Spinal cord (tissue), 10 donors: ENCODE measurements around the gene KCNJ10. TPM values are rescaled to one million over a fixed set of nuclear protein-coding genes. Genes with fewer than 3 reads are reported as not detected.

Experiments
- DNase-seq, 6 donors: peaks; one replicate each; pipeline versions ENCODE4 v3.0.0 to v3.0.0-alpha.2; 2013 to 2015; ENCODE audit warnings: low spot score in 6 of 6, low read depth in 4 of 6
- H3K27ac ChIP-seq: one replicate; pipeline ENCODE4 v1.5.1; 2013; ENCODE audit warnings: low read depth, low read length, control low read depth
- H3K27me3 ChIP-seq: one replicate; pipeline ENCODE4 v1.6.1; 2013; ENCODE audit warnings: low read length; ENCODE audit not compliant: control insufficient read depth, insufficient read depth
- H3K36me3 ChIP-seq: one replicate; pipeline ENCODE4 v1.6.1; 2013; ENCODE audit warnings: low read length; ENCODE audit not compliant: control insufficient read depth, insufficient read depth
- H3K4me1 ChIP-seq: one replicate; pipeline ENCODE4 v1.6.1; 2013; ENCODE audit warnings: low read length; ENCODE audit not compliant: control insufficient read depth, insufficient read depth
- H3K4me3 ChIP-seq: one replicate; pipeline ENCODE4 v1.5.1; 2013; ENCODE audit warnings: low read depth, low read length, control low read depth
- H3K9me3 ChIP-seq: one replicate; pipeline ENCODE4 v1.6.1; 2013; ENCODE audit warnings: low read length; ENCODE audit not compliant: control insufficient read depth, insufficient read depth
- WGBS: methylation state at CpG from one replicate; pipeline ENCODE4 v1.1.5; 2013; ENCODE audit warnings: missing lambda C conversion rate; ENCODE audit not compliant: insufficient coverage; 5-methylcytosine and 5-hydroxymethylcytosine counted together
- polyA plus RNA-seq, 2 donors: library from polyadenylated mRNA; unstranded; fragments of 120-200 nt; gene quantifications; one replicate each; pipeline ENCODE4 v1.2.1, GENCODE V29; 2013; ENCODE audit not compliant: insufficient read length in 2 of 2
- total RNA-seq, 2 donors: library from RNA; depleted of rRNA in 1 of 2; stranded (reverse); fragments of 120-200 nt in 1 of 2; fragments of >200 nt in 1 of 2; gene quantifications; one replicate each; pipeline versions ENCODE4 v1.2.3 to v1.2.4, GENCODE V29; 2013 to 2014
- donor health status: healthy.

Gene KCNJ10
- total and polyA plus RNA-seq, 4 donors: 14.9 to 81.6 (median 42.8) TPM

DNA sequence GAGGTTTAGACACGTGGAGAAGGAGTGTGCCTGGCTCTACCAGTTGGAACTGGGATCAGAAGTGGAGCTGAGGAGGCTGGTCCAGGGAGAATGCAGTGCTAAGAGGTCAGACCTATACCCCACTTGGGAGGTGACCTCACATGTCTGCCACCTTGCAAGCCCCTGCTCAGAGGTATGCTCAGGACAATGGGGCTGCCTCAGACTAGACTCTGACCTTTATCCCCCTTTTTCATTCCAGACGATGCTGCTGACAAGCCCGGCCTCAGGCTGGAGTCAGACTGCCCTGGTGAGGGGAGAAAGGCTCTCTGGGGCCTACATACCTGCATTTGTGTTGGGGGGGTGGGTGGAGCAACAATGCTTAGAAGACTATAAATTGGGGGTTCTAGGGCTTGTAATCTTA lies 5.2 kb downstream of the KCNJ10 start:
- no peak overlapping the region for H3K4me3 ChIP-seq
- WGBS: 46% methylated on average over 2 of the region's 3 CpGs

DNA sequence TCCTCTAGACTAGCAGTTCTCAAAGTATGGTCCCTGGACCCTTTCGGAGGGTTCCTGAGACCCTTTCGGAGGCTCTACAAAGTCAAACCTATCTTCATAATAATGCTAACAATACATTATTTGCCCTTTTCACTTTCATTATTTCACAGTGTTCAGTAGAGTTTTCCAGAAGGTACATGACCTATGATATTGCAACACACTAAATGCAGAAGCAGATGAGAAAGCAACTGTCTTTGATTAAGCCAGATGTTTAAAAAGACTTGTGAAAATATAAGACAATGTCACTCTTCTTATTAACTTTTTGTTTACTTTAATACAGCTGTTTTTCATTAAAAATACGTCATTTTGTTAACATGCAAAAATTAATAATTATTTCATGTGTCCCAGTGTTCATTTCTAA lies 5.8 kb downstream of the KCNJ10 start:
- no peak overlapping the region for H3K27ac ChIP-seq
- H3K4me1 ChIP-seq: peaks cover 71% of the 10 kb centered on the region
- H3K9me3 ChIP-seq: no peaks in the 10 kb centered on the region
- WGBS: 93% methylated on average over 2 of the region's 3 CpGs
- no peak for DNase-seq
- no peaks in the 10 kb centered on the region for H3K36me3 ChIP-seq
- H3K27me3 ChIP-seq: no peaks in the 10 kb centered on the region
- H3K4me3 ChIP-seq: no peak overlapping the region

More for the DNA sequence above, 5.2 kb downstream of the KCNJ10 start:
- no peak overlapping the region for H3K27ac ChIP-seq
- no peaks in the 10 kb centered on the region for H3K36me3 ChIP-seq
- H3K9me3 ChIP-seq: no peaks in the 10 kb centered on the region
- H3K27me3 ChIP-seq: no peaks in the 10 kb centered on the region
- no peak for DNase-seq
- H3K4me1 ChIP-seq: peaks cover 75% of the 10 kb centered on the region

GRCh38 chr1:160063176-160063575 lies 6.8 kb downstream of the KCNJ10 start:
- Histone ChIP-seq H3K9me3 (no peaks in the 10 kb centered on the region), H3K27ac (peak overlapping the region; percentile 88), H3K4me1 (peaks cover 69% of the 10 kb centered on the region), H3K27me3 (no peaks in the 10 kb centered on the region), H3K36me3 (no peaks in the 10 kb centered on the region), H3K4me3 (no peak overlapping the region)
- DNase-seq: no peak
- WGBS: 70% methylated on average over 3 of the region's 5 CpGs

DNA sequence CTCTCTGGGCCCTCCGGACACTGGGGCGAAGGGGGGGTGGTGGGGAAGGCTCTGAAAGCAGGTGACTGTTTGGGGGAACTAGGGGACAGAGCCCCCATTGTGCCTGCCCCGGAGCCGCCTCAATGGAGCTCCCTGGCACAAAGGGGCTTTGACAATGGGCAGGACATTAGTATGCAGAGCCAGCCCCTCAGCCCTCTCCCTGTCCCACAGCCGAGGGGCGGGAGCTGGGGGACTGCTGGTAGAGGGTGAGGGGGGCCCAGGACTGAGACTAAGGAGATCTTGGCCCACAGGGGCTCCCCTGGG lies 7.8 kb downstream of the KCNJ10 start:
- DNase-seq: peak in 5 of 6 donors; percentile 77 to 95 (median 86)
- Histone ChIP-seq H3K4me1 (peaks cover 68% of the 10 kb centered on the region), H3K36me3 (peaks cover 3% of the 10 kb centered on the region), H3K9me3 (no peaks in the 10 kb centered on the region), H3K4me3 (no peak overlapping the region), H3K27ac (peak overlapping the region; percentile 88), H3K27me3 (no peaks in the 10 kb centered on the region)
- WGBS: 23% methylated on average over 4 of the region's 6 CpGs

- H3K36me3 ChIP-seq: peaks cover 3% of the 10 kb centered on the region
- peak overlapping the region; percentile 88 for H3K27ac ChIP-seq
- no peak for DNase-seq
- no peaks in the 10 kb centered on the region for H3K9me3 ChIP-seq
- WGBS: 32% methylated on average over 12 of the region's 15 CpGs
- no peaks in the 10 kb centered on the region for H3K27me3 ChIP-seq
- peaks cover 64% of the 10 kb centered on the region for H3K4me1 ChIP-seq
- H3K4me3 ChIP-seq: no peak overlapping the region
These were observed 8.4 kb downstream of the KCNJ10 start for GRCh38 chr1:160061369-160062229.

- H3K9me3 ChIP-seq: no peaks in the 10 kb centered on the region
- no peak overlapping the region for H3K27ac ChIP-seq
- no peak overlapping the region for H3K4me3 ChIP-seq
- no peak for DNase-seq
- WGBS: 86% methylated on average over 1 of the region's 2 CpGs
- H3K4me1 ChIP-seq: peaks cover 64% of the 10 kb centered on the region
- peaks cover 5% of the 10 kb centered on the region for H3K36me3 ChIP-seq
- H3K27me3 ChIP-seq: no peaks in the 10 kb centered on the region
These were observed 11.9 kb downstream of the KCNJ10 start for GRCh38 chr1:160058087-160058486.

- Histone ChIP-seq H3K36me3 (peaks cover 5% of the 10 kb centered on the region), H3K4me3 (no peak overlapping the region), H3K4me1 (peaks cover 53% of the 10 kb centered on the region), H3K9me3 (no peaks in the 10 kb centered on the region), H3K27me3 (no peaks in the 10 kb centered on the region), H3K27ac (no peak overlapping the region)
- DNase-seq: no peak
- WGBS: no CpG with 5 or more reads among the region's 1 CpG
These were observed 13.3 kb downstream of the KCNJ10 start for GRCh38 chr1:160056648-160057169.

DNA sequence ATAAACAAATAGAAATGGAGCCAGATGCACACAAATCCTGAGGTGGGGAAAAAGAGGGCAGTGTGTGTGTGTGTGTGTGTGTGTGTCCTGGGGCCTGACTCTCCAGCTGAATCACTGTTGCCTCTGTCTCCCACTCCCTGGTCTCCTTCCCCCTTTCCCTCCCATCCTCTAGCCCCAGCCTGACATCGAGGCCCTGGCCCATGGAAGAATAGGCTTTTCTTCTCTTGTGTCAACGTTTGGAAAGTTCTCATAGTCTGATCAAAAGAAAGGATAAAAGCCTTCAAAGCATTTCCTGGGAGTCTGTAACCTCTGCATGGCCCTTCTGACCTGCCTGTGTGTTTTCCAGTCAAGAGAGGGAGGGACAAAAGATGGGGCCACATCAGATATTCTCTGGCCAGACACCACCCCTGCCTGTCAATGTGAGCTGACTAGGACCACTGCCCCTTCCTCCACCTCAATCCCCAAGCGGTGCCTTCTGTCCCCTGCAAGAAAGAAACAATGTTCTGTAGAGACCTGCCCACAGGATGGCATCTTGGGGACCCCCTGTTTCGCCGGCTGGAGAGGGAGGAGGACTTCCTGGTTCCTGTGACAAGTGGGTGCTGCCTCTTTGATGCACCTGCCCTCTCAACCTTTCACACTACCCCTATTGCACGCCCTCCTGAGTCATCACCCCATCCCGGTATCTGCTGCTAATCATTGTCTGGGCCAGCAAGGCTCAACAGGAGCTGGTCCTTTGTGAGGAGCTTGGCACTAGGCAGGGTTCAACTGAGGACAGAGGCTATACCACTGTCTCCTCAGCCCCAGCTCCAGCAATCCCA lies 16.2 kb downstream of the KCNJ10 start:
- no peak overlapping the region for H3K27ac ChIP-seq
- peaks cover 36% of the 10 kb centered on the region for H3K4me1 ChIP-seq

GRCh38 chr1:160052936-160053335 lies 17.0 kb downstream of the KCNJ10 start:
- Histone ChIP-seq H3K27me3 (no peaks in the 10 kb centered on the region), H3K4me3 (no peak overlapping the region), H3K36me3 (peaks cover 5% of the 10 kb centered on the region), H3K9me3 (no peaks in the 10 kb centered on the region), H3K27ac (no peak overlapping the region), H3K4me1 (peaks cover 34% of the 10 kb centered on the region)
- no peak for DNase-seq
- WGBS: 78% methylated on average over 1 of the region's 6 CpGs

More for the DNA sequence above, 16.2 kb downstream of the KCNJ10 start:
- DNase-seq: peak in 1 of 6 donors; percentile 30
- Histone ChIP-seq H3K9me3 (no peaks in the 10 kb centered on the region), H3K4me3 (no peak overlapping the region), H3K36me3 (peaks cover 5% of the 10 kb centered on the region), H3K27me3 (no peaks in the 10 kb centered on the region)
- WGBS: 23% methylated on average over 4 of the region's 7 CpGs
